Neural cell (in vitro differentiated cells): ENCODE data around the gene PSRC1. TPM values are rescaled to one million over a fixed set of nuclear protein-coding genes. Genes with fewer than 3 reads are reported as not detected.

Source experiments
- H2AFZ ChIP-seq: fragments of 200-600, 300-800 bp; sonication (generic), shearing (Covaris generic); 2 replicates; pipeline ENCODE4 v1.6.0; 2014; ENCODE audit warnings: low read depth, mild to moderate bottlenecking, antibody characterized with exemption, low read length, moderate library complexity
- H3F3A ChIP-seq: fragments of 200-600 bp; shearing (Covaris generic); 2 replicates; pipeline ENCODE4 v1.6.1; 2016; ENCODE audit warnings: mild to moderate bottlenecking, moderate library complexity, mixed read lengths, antibody characterized with exemption, low read length; ENCODE audit not compliant: insufficient read depth, poor library complexity, severe bottlenecking
- H3K27ac ChIP-seq: fragments of 200-600, 300-800 bp; sonication (generic), shearing (Covaris generic); 2 replicates; pipeline ENCODE4 v1.5.1; 2014; ENCODE audit warnings: mild to moderate bottlenecking, low read length, moderate library complexity
- H3K27me3 ChIP-seq: fragments of 300-800, 200-600 bp; sonication (generic), shearing (Covaris generic); 2 replicates; pipeline ENCODE4 v1.6.0; 2014; ENCODE audit warnings: mild to moderate bottlenecking, low read depth, low read length, moderate library complexity; ENCODE audit not compliant: insufficient read depth
- H3K36me3 ChIP-seq: fragments of 300-800, 200-600 bp; sonication (generic), shearing (Covaris generic); 2 replicates; pipeline ENCODE4 v1.5.1; 2014; ENCODE audit warnings: mild to moderate bottlenecking, antibody characterized with exemption, low read length, moderate library complexity; ENCODE audit not compliant: insufficient read depth
- H3K4me2 ChIP-seq: fragments of 300-800, 200-600 bp; sonication (generic), shearing (Covaris generic); 2 replicates; pipeline ENCODE4 v1.6.0; 2014; ENCODE audit warnings: mild to moderate bottlenecking, low read length
- H3K4me3 ChIP-seq: fragments of 300-800, 200-600 bp; sonication (generic), shearing (Covaris generic); 2 replicates; pipeline ENCODE4 v1.5.1; 2014; ENCODE audit warnings: mild to moderate bottlenecking, low read length, moderate library complexity
- H3K79me2 ChIP-seq: fragments of 200-600 bp; shearing (Covaris generic); replicated peaks from 2 replicates; pipeline ENCODE4 v1.6.0; 2014; ENCODE audit warnings: mild to moderate bottlenecking, low read length, moderate library complexity; ENCODE audit not compliant: insufficient read depth
- H3K9ac ChIP-seq: fragments of 300-800, 200-600 bp; sonication (generic), shearing (Covaris generic); 2 replicates; pipeline ENCODE4 v1.6.1; 2016; ENCODE audit warnings: mild to moderate bottlenecking, low read length, mixed read lengths
- H3K9me2 ChIP-seq: fragments of 200-600 bp; shearing (Covaris generic); 2 replicates; pipeline ENCODE4 v1.6.1; 2016; ENCODE audit warnings: mild to moderate bottlenecking, low read length, mixed read lengths; ENCODE audit not compliant: insufficient read depth
- H3K9me3 ChIP-seq: fragments of 200-600, 300-800 bp; sonication (generic), shearing (Covaris generic); 2 replicates; pipeline ENCODE4 v1.6.1; 2016; ENCODE audit warnings: mild to moderate bottlenecking, mixed run types, low read length, moderate library complexity, mixed read lengths
- H4K20me1 ChIP-seq: fragments of 200-600 bp; shearing (Covaris generic); 2 replicates; pipeline ENCODE4 v1.6.1; 2016; ENCODE audit warnings: mild to moderate bottlenecking, mixed run types; ENCODE audit not compliant: insufficient read depth
- EP300 ChIP-seq: fragments of 450-650 bp; conservative IDR thresholded peaks from 2 replicates; pipeline ENCODE4 v1.6.1; 2014; ENCODE audit warnings: antibody characterized with exemption, mild to moderate bottlenecking, moderate library complexity; ENCODE audit not compliant: poor library complexity, severe bottlenecking
- EZH2 ChIP-seq: fragments of 200-600, 300-800 bp; shearing (Covaris generic), sonication (generic); IDR thresholded peaks from 2 replicates; pipeline ENCODE4 v1.6.1; 2014; ENCODE audit warnings: antibody characterized with exemption, low read length, borderline replicate concordance, mild to moderate bottlenecking; ENCODE audit not compliant: insufficient read depth, poor library complexity, severe bottlenecking
- MXI1 ChIP-seq: fragments of 450-650 bp; conservative IDR thresholded peaks from 2 replicates; pipeline ENCODE4 v1.6.1; 2014; ENCODE audit warnings: antibody characterized with exemption, mild to moderate bottlenecking; ENCODE audit not compliant: poor library complexity, severe bottlenecking
- POLR2AphosphoS5 ChIP-seq: IDR thresholded peaks from 2 replicates; pipeline ENCODE4 v1.6.1; 2012
- RAD21 ChIP-seq: fragments of 450-650 bp; conservative IDR thresholded peaks from 2 replicates; pipeline ENCODE4 v1.6.1; 2014; ENCODE audit warnings: antibody characterized with exemption, mild to moderate bottlenecking, moderate library complexity
- SMC3 ChIP-seq: fragments of 450-650 bp; conservative IDR thresholded peaks from 2 replicates; pipeline ENCODE4 v1.6.1; 2014; ENCODE audit warnings: antibody characterized with exemption, mild to moderate bottlenecking, moderate library complexity; ENCODE audit not compliant: poor library complexity
- TAF1 ChIP-seq: IDR thresholded peaks from 2 replicates; pipeline ENCODE4 v1.6.1; 2012; ENCODE audit warnings: low read depth
- polyA plus RNA-seq: library from polyadenylated mRNA; depleted of rRNA; stranded (reverse); fragments of >200 nt; gene quantifications from 2 replicates; pipeline ENCODE4 v1.2.3, GENCODE V29; 2014
- TF ChIP-seq, protein P1 (sequence below): fragments of 450-650 bp; IDR thresholded peaks from 2 replicates; pipeline ENCODE4 v1.5.1; 2014; ENCODE audit warnings: antibody characterized with exemption, mild to moderate bottlenecking, moderate library complexity; ENCODE audit not compliant: poor library complexity, severe bottlenecking
- TF ChIP-seq, protein P2 (sequence below): IDR thresholded peaks from 2 replicates; pipeline ENCODE4 v1.6.1; 2012; ENCODE audit warnings: borderline replicate concordance

PSRC1 gene
- polyA plus RNA-seq, 1 donor from 2014 or later = 5.4 TPM

DNA sequence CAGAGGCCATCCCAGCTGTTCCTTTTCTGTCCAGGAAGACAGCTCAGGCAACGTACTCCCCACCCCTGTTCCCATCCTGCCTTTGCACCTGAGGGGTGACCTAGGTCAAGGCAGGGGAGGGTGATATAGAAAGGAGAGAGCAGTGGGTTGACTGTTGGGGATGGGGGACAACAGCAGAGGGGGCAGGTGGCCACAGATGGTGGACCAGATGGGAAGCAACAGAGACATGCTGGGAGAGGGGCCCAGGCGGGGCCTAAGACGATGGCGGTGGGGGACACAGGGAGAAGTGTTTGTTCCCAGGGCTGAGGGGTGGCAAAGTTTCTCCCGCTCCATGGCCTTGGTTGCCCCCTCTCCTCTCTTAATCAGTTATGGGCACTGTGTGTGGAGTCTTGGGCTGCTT, 27.3 kb downstream of the PSRC1 start:
- Histone ChIP-seq H3K9me2 (no peaks in the 10 kb centered on the region), H3K9me3 (no peaks in the 10 kb centered on the region), H3K27ac (peak overlapping the region; percentile 70), H3K79me2 (peaks cover 58% of the 10 kb centered on the region), H3K9ac (peak overlapping the region; percentile 76), H3K4me2 (peak overlapping the region; percentile 97), H2AFZ (peak overlapping the region; percentile 66), H3K27me3 (no peaks in the 10 kb centered on the region), H3F3A (no peaks in the 10 kb centered on the region), H3K36me3 (peaks cover 12% of the 10 kb centered on the region), H4K20me1 (no peaks in the 10 kb centered on the region), H3K4me3 (peak overlapping the region; percentile 75)
- no peak for TF ChIP-seq POLR2AphosphoS5
- TF ChIP-seq, protein P1, sequence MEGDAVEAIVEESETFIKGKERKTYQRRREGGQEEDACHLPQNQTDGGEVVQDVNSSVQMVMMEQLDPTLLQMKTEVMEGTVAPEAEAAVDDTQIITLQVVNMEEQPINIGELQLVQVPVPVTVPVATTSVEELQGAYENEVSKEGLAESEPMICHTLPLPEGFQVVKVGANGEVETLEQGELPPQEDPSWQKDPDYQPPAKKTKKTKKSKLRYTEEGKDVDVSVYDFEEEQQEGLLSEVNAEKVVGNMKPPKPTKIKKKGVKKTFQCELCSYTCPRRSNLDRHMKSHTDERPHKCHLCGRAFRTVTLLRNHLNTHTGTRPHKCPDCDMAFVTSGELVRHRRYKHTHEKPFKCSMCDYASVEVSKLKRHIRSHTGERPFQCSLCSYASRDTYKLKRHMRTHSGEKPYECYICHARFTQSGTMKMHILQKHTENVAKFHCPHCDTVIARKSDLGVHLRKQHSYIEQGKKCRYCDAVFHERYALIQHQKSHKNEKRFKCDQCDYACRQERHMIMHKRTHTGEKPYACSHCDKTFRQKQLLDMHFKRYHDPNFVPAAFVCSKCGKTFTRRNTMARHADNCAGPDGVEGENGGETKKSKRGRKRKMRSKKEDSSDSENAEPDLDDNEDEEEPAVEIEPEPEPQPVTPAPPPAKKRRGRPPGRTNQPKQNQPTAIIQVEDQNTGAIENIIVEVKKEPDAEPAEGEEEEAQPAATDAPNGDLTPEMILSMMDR = no peak
- TF ChIP-seq RAD21 = no peak
- no peak for TF ChIP-seq EP300
- TF ChIP-seq, protein P2, sequence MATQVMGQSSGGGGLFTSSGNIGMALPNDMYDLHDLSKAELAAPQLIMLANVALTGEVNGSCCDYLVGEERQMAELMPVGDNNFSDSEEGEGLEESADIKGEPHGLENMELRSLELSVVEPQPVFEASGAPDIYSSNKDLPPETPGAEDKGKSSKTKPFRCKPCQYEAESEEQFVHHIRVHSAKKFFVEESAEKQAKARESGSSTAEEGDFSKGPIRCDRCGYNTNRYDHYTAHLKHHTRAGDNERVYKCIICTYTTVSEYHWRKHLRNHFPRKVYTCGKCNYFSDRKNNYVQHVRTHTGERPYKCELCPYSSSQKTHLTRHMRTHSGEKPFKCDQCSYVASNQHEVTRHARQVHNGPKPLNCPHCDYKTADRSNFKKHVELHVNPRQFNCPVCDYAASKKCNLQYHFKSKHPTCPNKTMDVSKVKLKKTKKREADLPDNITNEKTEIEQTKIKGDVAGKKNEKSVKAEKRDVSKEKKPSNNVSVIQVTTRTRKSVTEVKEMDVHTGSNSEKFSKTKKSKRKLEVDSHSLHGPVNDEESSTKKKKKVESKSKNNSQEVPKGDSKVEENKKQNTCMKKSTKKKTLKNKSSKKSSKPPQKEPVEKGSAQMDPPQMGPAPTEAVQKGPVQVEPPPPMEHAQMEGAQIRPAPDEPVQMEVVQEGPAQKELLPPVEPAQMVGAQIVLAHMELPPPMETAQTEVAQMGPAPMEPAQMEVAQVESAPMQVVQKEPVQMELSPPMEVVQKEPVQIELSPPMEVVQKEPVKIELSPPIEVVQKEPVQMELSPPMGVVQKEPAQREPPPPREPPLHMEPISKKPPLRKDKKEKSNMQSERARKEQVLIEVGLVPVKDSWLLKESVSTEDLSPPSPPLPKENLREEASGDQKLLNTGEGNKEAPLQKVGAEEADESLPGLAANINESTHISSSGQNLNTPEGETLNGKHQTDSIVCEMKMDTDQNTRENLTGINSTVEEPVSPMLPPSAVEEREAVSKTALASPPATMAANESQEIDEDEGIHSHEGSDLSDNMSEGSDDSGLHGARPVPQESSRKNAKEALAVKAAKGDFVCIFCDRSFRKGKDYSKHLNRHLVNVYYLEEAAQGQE = no peak
- no peak for TF ChIP-seq TAF1
- no peak for TF ChIP-seq MXI1
- TF ChIP-seq SMC3 = no peak
- TF ChIP-seq EZH2 = no peak

DNA sequence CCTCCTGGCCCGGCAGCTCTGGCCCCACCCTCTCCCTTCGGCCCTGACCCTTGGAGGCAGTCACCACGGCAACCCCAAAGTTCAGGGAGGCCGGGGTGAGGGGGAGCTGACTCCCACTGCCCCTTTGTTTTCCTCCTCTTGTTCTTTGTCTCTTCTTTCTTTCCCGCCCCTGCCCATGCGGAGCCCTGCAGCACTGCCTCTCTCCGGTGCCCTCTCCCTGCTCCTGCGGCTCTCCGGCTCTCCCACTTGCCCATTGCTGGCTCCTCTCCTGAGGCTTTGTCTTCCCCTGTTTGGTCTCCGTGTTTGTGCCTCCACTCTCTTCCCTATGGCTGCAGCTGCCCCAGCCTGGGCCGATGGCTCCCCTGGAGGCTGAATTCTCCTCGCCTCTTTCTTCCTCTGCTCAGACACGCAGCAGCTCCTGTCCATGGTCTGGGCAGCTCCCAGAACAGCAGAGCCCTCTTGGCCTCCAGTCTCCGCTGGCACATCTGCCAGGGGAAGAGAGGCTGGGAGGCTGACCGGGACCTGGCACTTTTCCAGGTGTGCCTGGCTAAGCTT, 27.8 kb downstream of the PSRC1 start:
- peak overlapping the region; percentile 66 for H2AFZ ChIP-seq
- H3K27me3 ChIP-seq = no peaks in the 10 kb centered on the region
- H3K79me2 ChIP-seq = peaks cover 63% of the 10 kb centered on the region
- TF ChIP-seq, protein P2 = peak; percentile 27
- peak; percentile 31 for TF ChIP-seq RAD21
- TF ChIP-seq EP300 = no peak
- TF ChIP-seq POLR2AphosphoS5 = no peak
- no peak for TF ChIP-seq SMC3
- no peak for TF ChIP-seq MXI1
- no peak for TF ChIP-seq EZH2
- no peak for TF ChIP-seq TAF1
- TF ChIP-seq, protein P1 = peak; percentile 53
- peak overlapping the region; percentile 70 for H3K27ac ChIP-seq
- no peaks in the 10 kb centered on the region for H3K9me2 ChIP-seq
- H3K9ac ChIP-seq = peak overlapping the region; percentile 76
- H3K4me2 ChIP-seq = peak overlapping the region; percentile 97
- peak overlapping the region; percentile 75 for H3K4me3 ChIP-seq
- no peaks in the 10 kb centered on the region for H3F3A ChIP-seq
- H4K20me1 ChIP-seq = no peaks in the 10 kb centered on the region
- H3K9me3 ChIP-seq = no peaks in the 10 kb centered on the region
- peaks cover 12% of the 10 kb centered on the region for H3K36me3 ChIP-seq
